Stimulated activated CD4-positive, alpha-beta T cell treated with anti-CD3 and anti-CD28 coated beads, Interleukin-15, amount 100 ng/mL, for 1 hour (primary cell): Measurements from ENCODE around the gene SIRT4.
A peak's percentile ranks its signal among the peaks of the same experiment; 100 is the strongest.
"Not testable (repeated sequence)": the region's sequence is repeated elsewhere in the genome, so short reads cannot be mapped to it uniquely, and the experiment has no call there.

Source experiments
- DNase-seq, 2 donors: peaks; one replicate each; pipeline ENCODE4 v3.0.0-alpha.2; 2020; ENCODE audit warnings: low read depth in 1 of 2, low spot score in 1 of 2

Gene SIRT4, protein sequence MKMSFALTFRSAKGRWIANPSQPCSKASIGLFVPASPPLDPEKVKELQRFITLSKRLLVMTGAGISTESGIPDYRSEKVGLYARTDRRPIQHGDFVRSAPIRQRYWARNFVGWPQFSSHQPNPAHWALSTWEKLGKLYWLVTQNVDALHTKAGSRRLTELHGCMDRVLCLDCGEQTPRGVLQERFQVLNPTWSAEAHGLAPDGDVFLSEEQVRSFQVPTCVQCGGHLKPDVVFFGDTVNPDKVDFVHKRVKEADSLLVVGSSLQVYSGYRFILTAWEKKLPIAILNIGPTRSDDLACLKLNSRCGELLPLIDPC

DNA sequence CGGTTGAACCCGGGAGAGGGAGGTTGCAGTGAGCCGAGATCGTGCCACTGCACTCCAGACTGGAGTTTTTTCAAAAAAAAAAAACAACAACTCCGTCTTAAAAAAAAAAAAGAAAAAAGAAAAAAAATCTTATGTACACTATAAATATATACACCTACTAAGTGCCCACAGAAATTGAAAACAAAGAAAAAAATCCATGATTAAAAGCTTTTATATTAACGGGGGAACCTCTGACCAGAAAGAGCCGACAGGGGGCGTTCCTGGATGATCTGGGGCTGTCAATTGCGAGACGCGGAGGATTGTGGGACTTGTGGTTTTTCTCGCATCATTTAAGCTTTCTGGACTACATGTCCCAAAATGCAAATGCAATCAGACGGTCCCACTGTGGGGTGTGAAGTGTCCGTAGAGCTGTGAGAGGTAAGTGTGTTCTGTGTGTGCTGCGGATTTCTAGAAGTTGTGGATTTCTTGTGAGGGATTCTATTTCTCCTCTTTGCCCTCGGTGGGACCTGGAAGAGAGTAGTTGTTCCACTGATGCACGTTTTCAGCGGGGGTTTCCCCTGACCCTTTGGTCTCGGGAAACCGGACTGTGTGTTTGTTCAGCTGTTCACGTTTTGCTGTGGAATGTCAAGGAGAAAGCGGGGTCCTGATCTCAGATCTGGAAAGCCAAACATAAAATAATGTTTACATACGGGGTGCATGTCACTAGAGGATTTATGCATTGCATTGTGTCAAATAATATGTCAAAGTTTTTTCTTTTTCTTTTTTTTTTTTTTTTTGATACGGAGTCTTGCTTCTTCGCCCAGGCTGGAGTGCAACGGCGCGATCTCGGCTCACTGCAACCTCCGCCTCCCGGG, at the start of gene SIRT4:
TSS of gene SIRT4 (plus strand) at position 360 of the 854 bp plus-strand sequence. CDS start 1,241 bp downstream, outside the sequence.
- peak; percentile 71 to 75 for DNase-seq

DNA sequence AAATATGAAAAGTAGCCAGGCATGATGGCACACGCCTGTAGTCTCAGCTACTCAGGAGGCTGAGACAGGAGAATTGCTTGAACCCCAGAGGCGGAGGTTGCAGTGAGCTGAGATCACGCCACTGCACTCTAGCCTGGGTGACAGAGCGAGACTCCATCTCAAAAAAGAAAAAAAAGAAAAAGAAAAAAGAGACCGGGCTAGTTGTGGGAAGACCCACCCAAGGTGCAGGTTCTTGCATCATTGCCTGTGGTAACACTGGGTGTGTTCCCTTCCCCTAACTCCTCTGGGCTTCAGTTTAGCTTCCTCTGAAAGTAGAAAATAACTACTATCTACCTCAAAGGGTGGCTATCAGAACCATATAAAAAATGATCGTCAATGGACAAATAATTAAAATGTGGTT, 48.8 kb upstream of the SIRT4 start:
- DNase-seq, result not testable (repeated sequence)

DNA sequence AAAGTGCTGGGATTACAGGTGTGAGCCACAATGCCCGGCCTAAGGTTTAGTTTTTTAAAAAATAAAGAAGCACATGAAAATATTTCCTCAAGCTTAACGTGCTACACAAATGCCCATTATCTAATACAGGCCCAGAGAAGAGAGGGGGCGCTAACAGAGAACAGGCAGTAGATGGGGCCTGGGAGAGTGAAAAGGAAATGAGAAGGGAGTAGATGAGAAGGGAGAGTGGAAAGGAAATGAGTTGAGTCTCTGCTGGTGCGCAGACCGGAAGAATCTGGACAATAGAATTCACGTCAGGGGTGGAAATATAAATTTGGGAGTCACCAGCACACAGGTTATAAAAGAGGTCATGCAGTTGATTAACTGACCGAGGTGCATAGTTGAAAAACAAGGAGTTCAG, 47.3 kb upstream of the SIRT4 start:
- DNase-seq, result no peak

- no peak for DNase-seq
These were observed 44.9 kb upstream of the SIRT4 start for GRCh38 chr12:120257041-120257821.

GRCh38 chr12:120258323-120258896, 43.7 kb upstream of the SIRT4 start:
- DNase-seq, result no peak

DNA sequence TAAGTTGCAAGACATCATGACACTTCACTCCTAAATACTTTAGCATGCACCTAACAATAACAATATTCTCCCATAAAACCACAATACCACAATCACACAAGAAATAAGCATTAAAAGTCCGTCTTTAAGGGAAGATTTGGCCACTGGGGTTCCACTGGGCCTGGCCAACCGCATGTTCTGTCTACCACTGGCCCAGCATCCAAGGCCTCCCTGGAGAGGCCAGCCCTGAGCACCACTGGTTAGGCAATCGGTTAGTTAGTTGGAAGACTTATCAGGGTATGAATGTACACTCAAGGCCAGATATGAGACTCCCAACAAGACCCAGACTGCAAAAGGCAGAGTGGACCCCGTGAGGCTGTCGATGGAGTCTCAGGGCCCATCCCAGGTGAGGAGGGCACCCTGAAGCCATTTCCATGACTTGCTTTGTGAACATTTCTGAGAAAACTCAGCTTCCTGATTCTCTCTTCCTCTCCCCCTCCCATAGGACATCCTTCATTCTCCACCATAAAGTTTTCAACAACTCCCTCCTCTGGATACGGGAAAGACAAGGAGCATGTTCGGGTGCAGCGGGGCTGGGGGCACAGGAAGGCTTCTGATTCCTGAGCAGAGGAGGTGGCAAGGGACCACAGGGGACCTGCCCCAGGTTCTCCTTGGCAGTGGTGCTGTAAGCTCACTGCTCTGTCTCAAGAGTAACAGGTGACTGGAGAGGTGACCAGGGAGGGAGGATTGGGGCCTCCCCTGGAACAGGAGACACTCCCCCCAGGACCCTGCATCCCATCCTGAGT, 42.5 kb upstream of the SIRT4 start:
- no peak for DNase-seq

GRCh38 chr12:120260607-120261006, 41.5 kb upstream of the SIRT4 start:
- no peak for DNase-seq

- no peak for DNase-seq
These were observed 39.9 kb upstream of the SIRT4 start for GRCh38 chr12:120261951-120262851.

DNA sequence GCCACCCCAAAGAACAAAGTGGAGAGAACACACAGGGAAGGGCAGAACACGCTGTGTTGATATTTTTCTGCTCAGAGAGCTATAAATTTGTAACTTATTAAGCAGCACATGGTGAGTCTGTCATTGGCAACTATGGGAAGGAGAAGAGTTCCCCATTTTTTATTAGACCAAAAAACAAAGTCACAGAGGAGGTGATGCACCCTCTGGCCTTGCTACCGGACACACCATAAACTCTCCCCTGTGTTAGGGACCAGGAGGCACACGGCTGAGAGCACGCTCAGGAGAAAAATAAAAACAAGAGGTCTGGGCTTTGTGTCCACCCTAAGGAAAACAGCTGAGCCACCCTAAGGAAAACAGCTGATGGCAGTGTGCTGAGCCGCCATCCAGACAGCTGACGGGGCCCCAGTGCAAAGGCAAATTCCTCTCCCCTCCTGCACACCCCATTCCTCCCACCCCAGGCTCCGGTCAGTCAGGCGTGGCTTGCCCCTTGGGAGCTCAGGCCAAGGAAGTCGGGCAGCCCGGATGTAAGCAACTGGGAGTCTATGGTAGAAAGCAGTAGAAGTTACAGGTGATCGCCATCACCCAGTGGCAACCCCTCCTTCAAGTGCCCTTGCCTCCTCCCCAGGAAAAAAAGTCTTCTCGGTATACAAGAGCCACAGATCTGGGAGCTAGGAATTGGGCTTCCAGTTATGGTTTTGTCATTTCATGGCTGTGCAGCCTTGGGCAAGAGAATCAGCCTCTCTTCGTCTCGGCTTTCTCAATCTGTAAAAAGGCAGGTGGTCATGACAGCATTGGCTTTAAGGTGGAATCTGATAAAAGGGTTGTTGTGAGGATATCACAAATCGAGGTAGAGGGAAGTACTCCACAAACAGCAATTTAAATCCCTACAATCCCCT, 39.0 kb upstream of the SIRT4 start:
- DNase-seq, result no peak

GRCh38 chr12:120263748-120264085, 38.4 kb upstream of the SIRT4 start:
- DNase-seq, result no peak

GRCh38 chr12:120264086-120264903, 37.8 kb upstream of the SIRT4 start:
- no peak for DNase-seq

DNA sequence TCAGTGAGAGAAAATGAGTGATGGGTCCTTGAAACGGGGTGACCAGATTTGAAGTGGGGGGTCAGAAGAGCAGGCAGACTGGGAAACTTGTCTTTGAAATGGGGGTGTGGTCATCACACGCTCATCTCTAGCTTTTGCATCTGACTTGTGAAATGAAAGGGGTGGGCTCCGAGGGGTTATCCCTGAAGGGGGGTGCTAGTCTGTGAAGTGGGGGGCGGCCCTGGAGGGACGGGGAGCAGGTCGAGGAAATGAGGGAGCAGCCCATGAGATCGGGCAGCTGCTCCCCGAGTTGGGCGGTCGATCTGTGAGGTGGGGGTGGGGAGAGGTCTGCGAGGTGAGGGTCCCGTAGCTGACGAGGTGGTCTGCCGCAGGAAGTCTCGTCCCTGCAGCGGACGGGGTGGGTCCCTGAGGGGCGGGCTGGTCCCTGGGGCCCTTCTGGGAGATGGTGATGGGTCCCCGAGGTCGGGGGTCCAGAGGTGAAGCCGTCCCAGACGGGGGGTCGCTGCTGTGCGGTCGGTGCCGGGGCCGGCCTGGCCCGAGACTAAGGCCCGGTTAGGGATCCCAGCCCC, 37.1 kb upstream of the SIRT4 start:
- DNase-seq, result no peak

- peak; percentile 88 to 90 for DNase-seq
These were observed 36.5 kb upstream of the SIRT4 start, which contains the start of gene PXN for GRCh38 chr12:120265473-120266179. Gene PXN, minus strand, starts transcription at chr12:120265730. Its CDS starts 101 bp downstream, at chr12:120265629.

DNA sequence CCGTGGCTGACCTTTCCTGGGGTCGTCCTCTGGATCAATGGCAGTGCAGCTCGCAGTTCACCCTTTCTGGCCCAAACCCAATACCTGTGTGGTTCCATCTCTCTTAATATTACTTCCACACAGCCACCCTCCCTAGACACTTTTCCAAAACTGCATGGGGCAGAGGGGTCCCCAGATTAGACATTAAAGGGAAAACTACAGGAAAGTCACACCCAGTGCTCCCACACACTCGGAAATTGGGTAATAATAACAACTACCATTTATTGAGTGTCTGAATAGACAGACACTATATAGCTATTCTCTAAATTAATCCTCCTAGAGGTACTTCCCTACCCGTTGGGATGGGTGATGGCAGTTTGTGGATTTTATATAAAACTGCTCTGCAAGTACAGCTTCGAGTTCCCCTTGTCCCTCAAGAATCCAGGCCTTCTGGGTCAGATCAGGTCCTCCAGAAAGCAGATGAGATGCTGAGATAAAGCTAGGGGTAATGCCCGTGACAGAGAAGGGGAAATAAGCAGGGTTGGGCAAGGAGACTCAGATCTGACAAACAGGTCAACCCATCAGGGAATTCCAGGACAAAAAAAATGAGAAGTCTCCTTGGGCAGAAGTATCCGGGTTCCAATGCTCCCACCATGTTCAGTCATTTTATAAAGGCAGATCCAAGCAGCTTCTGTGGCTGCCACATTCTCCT, 35.8 kb upstream of the SIRT4 start:
- DNase-seq, result no peak

- DNase-seq, result no peak
These were observed 34.4 kb upstream of the SIRT4 start for GRCh38 chr12:120267736-120268135.

DNA sequence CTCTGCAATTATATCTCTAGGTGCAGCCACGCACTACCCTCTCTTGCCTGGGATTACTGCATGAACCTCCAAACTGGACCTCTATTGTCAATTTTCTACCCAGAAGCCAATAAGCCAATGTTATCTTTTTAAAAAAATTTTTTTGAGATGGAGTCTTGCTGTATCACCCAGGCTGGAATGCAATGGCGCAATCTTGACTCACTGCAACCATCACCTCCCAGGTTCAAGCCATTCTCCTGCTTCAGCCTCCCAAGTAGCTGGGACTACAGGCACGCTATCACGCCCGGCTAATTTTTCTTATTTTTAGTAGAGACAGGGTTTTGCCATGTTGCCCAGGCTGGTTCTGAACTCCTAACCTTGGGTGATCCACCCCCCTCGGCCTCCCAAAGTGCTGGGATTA, 25.4 kb upstream of the SIRT4 start:
- no peak for DNase-seq
